Measurements from ENCODE around the gene VSNL1.

- TF ChIP-seq EZH2 (IDR thresholded peaks at IDR 0.05; ENCODE audit: borderline replicate concordance, low read depth, low read length, poor library complexity, severe bottlenecking) (no peak), CTCF (conservative IDR thresholded peaks at IDR 0.05; ENCODE audit: low read depth, low read length) (no peak)
Measured at GRCh38 chr2:17573804-17574175, 33.3 kb downstream of the VSNL1 start.
